ENCODE data around the gene ANKUB1.

The ANKUB1 gene

DNA sequence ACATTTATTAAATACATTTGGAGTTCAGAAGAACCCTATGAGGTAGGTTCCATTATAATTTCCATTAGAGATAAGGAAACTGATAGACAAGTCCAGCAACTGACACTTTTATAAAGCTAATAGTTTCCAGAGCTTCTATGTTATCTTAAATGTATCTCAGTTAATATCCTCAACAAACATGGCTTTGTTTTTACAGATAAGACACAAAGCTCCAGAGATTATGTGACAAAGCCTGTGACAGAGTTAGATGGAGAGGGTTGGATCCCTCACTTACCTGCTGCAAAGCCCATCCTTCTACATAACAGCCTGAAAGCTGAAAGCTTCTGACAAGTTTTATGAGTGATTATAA is 39.6 kb downstream of the ANKUB1 start:
- DNase-seq = no peak

DNA sequence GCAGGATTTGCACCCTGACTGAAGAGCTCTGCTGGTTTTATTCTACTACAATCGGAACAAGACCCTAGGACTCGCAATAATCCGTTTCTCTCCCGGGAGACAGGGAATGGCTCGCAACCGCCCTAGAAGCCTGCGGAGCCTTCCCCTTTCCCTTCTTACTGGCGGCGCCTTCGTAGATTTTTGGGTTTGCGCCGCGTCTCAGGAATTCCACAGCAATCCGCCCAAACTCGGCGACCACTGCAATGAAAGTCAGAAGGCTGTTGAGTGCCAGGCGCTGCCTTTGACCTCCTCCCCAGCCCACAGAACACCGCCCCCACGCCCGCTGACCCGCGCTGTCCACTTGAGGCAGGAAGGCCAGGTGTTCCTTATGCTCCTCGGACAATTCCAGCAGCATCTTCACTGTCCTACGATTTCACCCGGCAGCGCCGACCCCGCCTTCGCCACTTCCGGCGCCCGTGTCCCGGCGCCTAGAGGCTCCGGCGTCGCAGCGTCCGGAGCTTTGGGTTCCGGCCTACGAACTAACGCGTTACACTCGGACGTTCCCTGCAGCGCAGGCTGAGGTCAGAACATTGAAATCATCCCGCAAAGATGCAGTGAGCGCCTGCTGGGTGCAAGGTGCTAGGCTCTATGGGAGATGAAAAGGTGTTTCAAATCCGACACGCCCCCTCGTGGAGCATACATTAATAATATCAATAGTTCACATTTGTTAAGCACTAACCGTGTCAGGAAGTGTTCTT is 40.1 kb downstream of the ANKUB1 start, which contains the start of gene COMMD2:
Gene COMMD2, minus strand, starts transcription at position 439 of the 737 bp plus-strand sequence. Its CDS starts 45 bp downstream, at position 394.
- peak; percentile 72 for DNase-seq

DNA sequence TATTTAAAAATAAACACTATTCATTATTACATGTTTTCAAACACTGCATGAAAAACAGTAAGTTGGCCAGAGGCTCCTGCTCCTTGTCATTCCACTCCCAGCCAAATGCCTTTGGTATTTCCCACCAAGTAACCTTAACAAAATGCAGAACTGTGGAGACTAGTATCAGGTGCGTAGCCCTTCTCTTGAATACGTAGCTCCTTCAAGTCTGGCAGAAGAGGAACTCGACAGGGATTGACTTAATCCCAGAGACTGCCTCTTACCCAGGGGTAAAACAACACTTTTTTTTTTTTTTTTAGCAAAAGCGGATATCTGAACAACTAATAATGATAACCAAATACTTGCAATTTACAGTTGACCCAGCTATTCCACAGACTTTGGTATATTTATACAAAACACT is 40.8 kb downstream of the ANKUB1 start:
- DNase-seq = no peak

DNA sequence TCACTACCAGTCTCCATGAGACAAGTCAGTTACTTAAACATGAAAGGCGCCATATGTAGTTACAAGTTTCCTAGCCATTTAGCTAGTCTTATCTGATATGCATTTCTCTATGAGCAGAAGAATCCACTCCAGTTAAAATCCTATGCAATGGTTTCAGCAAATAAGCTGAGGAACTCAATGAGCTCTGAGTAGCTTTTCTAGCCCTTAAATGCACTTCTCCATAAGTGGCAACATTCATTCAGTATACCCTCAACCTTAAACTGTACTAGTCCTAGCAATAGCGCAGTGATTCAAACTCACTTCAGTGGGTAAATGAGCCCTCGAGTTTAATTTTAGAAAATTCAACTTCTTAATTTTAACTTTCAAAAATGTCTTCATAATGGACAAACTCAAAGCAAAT is 47.7 kb downstream of the ANKUB1 start:
- DNase-seq = no peak

DNA sequence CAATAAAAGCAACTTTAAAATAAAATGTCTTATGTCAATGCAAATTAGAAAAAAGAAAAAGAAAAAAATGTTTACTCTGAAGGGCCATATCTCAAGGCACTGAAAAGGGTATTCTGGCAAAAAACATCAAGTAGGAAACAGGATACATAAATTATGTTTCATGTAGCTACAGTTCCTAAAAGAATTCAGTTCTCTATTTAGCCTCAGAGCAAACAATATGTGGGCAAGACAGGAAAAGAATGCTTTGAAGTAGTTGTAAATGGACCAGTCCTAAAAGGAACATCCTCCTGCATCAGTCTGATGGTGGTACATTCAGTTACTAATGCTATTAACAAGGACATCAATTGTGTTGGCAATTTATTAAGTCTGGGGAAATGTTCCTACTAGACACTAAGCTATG is 48.2 kb downstream of the ANKUB1 start:
- no peak for DNase-seq

DNA sequence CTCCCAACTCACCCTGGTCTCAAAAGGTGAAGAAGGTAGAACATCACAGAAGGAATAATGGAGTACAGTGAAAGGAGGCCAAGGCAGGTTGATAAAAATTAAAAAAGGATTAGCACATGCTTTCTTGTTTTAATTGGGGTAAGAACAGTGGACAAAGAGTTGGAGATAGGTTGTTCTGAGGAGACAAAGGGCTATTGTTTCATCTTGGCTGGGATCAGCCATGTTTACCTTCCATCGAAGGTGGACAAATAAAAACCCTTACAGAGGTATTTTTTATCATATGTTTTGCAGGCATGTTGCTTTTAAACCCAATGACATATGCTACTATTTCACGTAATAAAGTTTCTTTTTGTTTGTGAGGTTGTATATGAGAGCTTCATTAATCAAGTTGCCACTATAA is 53.0 kb downstream of the ANKUB1 start:
- DNase-seq = no peak

DNA sequence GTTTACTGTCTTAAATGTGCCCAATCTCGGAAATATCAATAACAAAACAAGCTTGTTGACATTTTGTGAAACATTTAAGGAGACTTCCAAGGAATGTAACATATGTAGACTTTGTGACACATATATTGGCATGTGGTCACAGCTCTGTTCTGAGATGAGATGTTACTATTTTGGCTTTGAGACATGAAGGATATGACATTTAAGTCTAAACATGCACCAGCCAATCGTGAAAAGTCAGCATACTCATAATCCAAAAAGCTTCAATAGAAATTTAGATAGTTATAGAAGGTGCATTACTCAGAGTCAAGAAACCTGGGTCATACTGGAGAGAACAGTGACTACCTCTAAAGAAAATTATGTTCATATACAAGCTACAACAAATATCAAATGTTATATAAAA is 53.5 kb downstream of the ANKUB1 start:
- no peak for DNase-seq

DNA sequence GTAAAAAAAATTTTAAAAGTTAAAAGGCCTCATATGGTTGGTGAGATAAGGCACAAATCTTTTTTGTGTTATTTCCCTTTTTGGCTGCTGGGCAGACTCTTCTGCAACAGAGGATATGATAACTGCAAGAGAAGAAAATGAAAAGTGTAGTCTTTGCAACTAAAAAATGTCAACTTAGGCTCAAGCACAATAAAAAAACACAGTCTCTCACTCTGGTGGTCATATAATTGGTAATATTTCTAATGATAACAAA is 55.5 kb downstream of the ANKUB1 start:
- DNase-seq = no peak

DNA sequence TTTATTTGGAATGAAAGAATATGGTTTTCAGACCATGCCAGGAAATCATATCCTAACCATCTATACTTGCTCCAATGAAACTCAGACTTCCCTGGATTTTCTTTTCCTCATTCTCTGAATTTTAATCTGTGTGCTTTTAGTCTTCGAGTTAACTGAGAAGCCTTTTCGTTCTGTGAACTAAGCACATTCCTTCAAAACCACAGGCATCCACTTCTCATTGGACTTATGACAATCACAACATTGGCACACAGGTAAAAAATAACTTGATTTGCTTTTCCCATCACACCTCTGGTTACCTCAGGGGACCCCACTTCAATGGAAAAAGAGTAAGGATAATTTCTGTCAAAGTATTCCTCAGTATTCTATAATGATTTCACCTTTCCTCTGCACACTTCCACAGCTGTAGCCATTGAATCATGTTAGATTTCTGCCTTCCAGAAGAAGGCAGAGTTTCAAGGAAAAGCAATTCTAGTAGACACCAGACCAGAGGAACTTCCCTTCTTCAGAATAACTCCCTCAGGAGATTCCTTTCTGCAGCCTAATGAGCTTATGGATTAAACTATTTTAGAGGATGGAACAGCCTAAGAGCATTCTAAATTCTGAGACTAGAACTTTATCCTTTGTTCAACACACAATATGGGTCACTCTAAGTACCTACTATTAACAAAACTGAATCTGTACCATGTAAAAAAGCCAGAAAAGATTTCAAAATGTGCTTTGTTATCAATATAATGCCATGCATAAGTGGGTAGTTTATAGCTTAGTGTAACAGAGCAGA is 56.0 kb downstream of the ANKUB1 start:
- no peak for DNase-seq

DNA sequence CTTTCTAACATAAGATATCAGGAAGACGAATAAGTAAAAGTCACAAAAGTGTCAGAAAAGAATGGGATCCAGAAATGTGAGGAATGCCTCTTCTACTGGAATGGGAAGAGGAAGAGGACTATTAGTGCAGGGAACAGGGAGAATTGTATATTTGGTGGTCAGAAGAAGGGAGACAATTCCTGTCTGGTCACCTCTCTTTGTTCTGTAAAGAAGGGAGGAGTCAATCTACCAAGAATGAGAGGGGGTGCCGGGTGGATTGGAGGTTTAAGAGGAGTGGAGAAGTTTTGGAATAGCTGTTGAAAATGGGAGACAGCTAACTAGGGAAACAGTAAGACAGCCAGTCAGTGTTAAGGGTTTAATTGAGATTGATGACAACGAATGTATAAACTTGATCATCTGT is 60.1 kb downstream of the ANKUB1 start:
- no peak for DNase-seq

DNA sequence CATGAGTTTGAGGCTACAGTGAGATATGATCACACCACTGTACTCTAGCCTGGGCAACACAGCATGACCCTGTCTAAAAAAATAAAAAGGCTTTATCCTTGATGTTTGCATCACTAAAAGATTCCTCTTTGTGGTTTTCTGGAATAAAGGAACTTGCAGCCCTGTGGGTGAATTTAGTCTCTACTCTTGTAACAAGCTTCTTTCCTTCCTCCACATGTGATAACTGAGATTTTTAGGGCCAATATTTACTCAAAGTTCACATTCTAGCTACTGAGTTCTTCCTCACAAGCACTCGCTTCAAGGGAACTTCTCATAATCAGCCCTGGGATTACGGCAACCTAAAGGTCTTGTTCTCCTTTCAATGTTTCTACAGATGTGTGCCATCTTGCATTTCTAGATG is 64.7 kb downstream of the ANKUB1 start:
- no peak for DNase-seq

DNA sequence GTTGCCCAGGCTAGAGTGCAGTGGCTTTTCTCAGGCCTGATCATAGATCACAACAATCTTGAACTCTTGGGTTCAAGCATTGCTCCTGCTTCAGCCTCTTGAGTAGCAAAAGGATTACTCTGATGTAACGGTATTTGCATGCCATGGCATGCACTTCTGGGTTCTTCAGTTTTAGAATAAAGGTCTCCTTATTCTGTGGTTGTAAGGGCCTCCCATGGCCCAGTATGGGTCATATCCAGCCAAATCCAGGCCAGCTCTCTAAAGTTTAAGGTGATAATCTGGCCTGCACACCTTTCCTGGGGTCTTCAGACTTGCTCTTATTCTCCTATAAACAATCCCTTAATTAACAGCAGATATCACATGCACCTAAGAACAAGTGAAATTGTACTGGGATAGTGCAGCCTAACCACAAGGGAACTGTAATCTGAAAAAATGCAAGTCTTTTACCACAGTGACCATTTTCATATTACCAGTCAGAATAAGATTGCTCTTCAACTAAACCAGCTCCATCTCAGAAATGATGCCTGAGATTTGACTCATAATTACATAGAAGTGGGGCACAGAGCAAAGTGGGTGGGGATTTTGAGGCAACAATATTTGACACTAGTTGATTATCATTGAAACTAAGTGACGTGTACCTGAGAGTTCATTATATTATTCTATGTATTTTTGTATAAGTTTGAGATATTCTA is 65.5 kb downstream of the ANKUB1 start:
- no peak for DNase-seq

DNA sequence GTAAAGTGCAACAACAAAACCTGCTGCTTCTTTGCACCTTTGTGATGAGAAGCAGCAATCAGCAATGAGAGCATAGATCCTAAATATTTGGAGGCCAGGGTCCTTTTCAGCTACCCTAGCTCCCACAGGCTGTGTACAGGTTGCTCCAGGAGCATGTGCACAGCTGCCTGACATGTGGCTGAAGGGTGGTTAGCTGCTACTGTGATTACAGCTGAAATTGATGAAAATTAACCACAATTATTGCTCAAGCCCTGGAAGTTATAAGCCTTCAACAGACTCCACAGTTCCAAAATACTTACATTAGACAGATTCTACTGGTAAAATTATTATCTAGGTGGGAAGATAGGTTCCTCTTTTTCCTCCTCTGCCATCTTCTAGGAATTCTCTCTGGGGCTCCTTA is 68.6 kb downstream of the ANKUB1 start:
- DNase-seq = no peak

DNA sequence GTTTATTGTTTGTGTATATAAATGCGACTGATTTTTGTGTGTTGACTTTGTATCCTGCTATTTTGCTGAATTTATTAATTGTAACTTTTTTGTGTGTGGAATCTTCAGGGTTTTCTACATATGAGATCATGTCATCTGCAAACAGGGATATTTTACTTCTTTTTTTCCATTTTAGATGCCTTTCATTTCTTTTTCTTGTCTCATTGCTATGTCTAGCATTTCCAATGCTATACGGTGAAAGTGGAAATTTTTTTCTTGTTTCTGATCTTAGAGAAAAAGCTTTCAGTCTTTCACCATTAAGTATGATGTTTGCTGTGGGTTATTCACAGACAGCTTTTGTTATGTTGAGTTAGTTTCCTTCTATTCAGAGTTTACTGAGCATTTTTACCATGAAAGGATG is 71.4 kb downstream of the ANKUB1 start:
- DNase-seq = no peak

DNA sequence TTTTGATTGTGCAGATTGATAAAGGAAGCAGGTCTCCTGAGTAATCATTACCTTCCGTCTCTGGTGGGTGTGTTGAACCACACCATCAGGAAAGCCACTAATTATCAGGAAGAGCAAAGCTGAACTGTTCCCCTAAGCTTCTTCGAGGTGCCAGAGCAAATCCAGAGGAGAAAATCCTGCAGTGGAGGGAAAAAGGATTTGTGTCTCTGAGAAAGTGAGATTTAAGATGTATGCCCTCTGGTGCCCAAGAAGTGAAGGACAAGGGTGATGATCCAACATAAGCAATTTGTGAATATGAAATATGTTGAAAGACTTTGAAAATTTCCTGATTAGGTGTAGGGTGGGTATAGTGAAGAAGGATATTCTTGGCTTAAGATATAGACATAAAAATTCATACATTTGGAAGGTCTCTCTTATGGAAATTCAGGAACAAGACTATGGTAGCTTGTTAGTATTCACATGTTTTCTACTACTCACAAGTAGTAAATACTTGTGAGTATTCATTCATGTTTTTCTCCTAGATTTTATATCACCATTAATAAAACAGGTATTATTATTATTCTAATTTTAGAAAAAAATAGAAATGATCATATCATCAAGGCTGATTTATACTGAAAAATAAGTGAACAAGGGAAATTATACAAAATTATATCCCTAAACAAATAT is 74.8 kb downstream of the ANKUB1 start:
- peak; percentile 43 for DNase-seq

DNA sequence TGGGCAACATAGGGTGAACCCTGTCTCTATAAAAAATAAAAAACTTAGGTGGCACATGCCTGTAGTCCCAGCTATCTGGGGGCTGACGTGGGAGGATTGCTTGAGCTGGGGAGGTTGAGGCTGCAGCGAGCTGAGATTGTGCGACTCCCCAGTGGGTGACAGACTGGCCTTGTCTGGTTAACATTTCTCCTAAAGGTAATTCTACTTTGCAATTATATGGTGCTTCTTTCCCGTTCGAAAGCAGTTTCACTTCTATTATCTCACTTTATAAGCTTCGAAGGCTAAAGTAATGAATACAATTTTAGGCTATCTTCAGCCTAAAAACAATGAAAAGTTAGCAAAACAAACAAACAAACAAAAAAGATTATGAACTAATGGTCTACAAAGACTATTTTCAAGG is 75.4 kb downstream of the ANKUB1 start:
- no peak for DNase-seq

DNA sequence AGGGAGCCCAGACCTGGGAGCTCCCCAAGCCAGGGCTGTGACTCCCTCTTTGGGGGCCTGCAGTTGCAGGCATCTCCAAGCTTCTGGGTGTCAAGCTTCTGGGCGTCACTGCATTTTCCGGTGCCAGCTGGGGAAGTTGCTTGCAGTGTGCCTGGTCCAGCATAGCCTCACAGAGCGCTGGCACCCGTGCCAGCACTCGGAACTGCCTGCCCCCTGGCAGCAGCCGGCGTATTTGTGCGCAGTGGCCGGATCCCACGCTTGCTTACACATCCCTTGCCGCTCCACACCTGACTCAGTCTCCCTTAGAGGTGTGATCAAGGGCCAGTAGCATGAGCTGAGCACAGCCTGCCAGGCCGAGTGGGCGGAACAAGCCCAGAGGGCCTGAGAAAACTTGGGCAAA is 77.1 kb downstream of the ANKUB1 start:
- no peak for DNase-seq

DNA sequence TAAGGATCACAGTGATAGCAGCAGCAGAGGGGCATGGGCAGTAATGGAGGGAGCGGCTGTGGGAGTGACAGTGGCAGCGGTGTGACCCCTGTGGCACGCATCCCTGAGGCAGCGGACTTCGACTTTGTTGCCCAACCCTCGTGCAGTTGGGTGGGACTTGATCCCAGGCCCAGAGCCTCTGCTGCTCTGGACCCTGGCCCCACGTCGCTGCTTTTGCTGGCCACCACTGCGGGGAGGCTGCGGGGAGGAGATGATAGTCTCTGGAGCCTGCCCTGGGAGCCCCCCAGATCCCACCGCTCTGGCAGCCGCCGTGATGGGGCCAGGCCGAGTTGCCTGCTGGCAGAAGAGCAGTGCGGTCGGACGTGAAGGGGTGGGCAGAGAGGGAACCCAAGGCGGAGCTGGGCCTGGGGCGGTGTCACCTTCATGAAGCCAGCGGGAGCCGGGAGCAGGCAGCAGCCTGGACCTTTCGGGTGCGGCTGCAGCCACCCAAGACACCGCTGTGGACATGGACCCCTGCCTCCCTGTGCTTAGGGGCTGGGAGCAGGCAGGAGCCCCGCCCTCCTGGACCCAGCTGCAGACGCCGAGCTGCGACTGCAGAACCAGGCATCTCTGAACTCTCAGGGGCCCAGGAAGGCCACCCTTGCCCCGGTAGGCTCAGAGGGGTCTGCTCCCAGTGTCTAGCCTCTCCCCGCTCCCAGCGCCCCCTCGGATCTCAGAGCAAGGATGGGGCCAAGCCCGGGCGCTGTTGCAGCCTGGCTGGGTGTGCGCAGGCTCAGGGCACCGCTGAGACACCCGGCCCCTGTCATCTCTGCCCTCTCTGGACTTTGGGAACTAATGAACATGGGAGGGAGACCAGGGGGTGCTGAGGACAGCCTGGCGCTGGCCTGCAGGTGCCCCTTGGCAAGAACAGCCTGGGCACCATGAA is 78.4 kb downstream of the ANKUB1 start:
- DNase-seq = no peak

All from amniotic stem cell (primary cell).